HepG2 (cell line): Measurements from ENCODE around the gene LMOD1. TPM values are rescaled to one million over a fixed set of nuclear protein-coding genes. Genes with fewer than 3 reads are reported as not detected.

Experiments used
- ADNP ChIP-seq: sonication (generic); formaldehyde crosslinking; IDR thresholded peaks from 2 replicates; pipeline ENCODE4 v1.4.0; 2020; ENCODE audit warnings: missing genetic modification reagents
- KLF12 ChIP-seq: sonication (generic); formaldehyde crosslinking; IDR thresholded peaks from 2 replicates; pipeline ENCODE4 v1.4.0; 2020; ENCODE audit warnings: missing genetic modification reagents, borderline replicate concordance
- MED1 ChIP-seq: sonication (generic); formaldehyde crosslinking; IDR thresholded peaks from 2 replicates; pipeline ENCODE4 v1.4.0; 2020; ENCODE audit warnings: missing genetic modification reagents
- NR2F1 ChIP-seq, 2 experiments: fragments of 450-650 bp in 1 of 2; formaldehyde crosslinking in 1 of 2; IDR thresholded peaks; 2 replicates each; pipeline versions ENCODE4 v1.5.0 to v1.6.1; 2016 to 2020; ENCODE audit warnings: mild to moderate bottlenecking in 1 of 2, missing compliant biosample characterization in 1 of 2, missing genetic modification reagents in 1 of 2, moderate library complexity in 1 of 2
- PAWR ChIP-seq: sonication (generic); formaldehyde crosslinking; IDR thresholded peaks from 2 replicates; pipeline ENCODE4 v1.4.0; 2020; ENCODE audit warnings: missing genetic modification reagents, mild to moderate bottlenecking, borderline replicate concordance
- TP53 ChIP-seq: sonication (generic); formaldehyde crosslinking; conservative IDR thresholded peaks from 2 replicates; pipeline ENCODE4 v1.4.0; 2020; ENCODE audit warnings: missing genetic modification reagents
- ZNF160 ChIP-seq: sonication (generic); formaldehyde crosslinking; IDR thresholded peaks from 2 replicates; pipeline ENCODE4 v1.8.0; 2022; ENCODE audit warnings: mild to moderate bottlenecking, inconsistent platforms, missing genetic modification reagents
- ZNF205 ChIP-seq: IDR thresholded peaks from 2 replicates; pipeline ENCODE4 v1.6.1; 2018; ENCODE audit warnings: missing biosample characterization, missing genetic modification reagents
- ZNF235 ChIP-seq: sonication (generic); formaldehyde crosslinking; IDR thresholded peaks from 2 replicates; pipeline ENCODE4 v1.8.1; 2023; ENCODE audit warnings: mild to moderate bottlenecking, missing genetic modification reagents, borderline replicate concordance
- ZNF274 ChIP-seq: sonication (generic); formaldehyde crosslinking; IDR thresholded peaks from 2 replicates; pipeline ENCODE4 v1.5.1; 2020; ENCODE audit warnings: mild to moderate bottlenecking, missing genetic modification reagents
- ZNF383 ChIP-seq: sonication (generic); formaldehyde crosslinking; IDR thresholded peaks from 2 replicates; pipeline ENCODE4 v1.4.0; 2020; ENCODE audit warnings: missing genetic modification reagents, mild to moderate bottlenecking, borderline replicate concordance
- ZNF839 ChIP-seq: sonication (generic); formaldehyde crosslinking; IDR thresholded peaks from 2 replicates; pipeline ENCODE4 v1.4.0; 2020; ENCODE audit warnings: missing genetic modification reagents, mild to moderate bottlenecking, borderline replicate concordance
- polyA plus RNA-seq, 8 experiments: library from polyadenylated mRNA; depleted of rRNA in 3 of 8; stranded (reverse) in 7 of 8; unstranded in 1 of 8; fragments of >200 nt; fragmentation: Illumina TruSeq in 4 of 8; extraction: Trizol in 4 of 8; gene quantifications; 2 replicates each; pipeline versions ENCODE4 v1.2.1 to v1.2.3, GENCODE V29; 2011 to 2016; ENCODE audit warnings: low read depth in 4 of 8, missing spikeins in 1 of 8, mixed read lengths in 1 of 8; ENCODE audit not compliant: insufficient read depth in 1 of 8
- total RNA-seq, 5 experiments: library from RNA; depleted of rRNA; stranded (reverse); fragments of >200 nt; fragmentation: Illumina TruSeq; extraction: Trizol; gene quantifications; 2 replicates each; pipeline ENCODE4 v1.2.3, GENCODE V29; 2016; ENCODE audit warnings: low read depth in 1 of 5
- TF ChIP-seq, protein P1 (sequence below): sonication (generic); formaldehyde crosslinking; IDR thresholded peaks from 2 replicates; pipeline ENCODE4 v1.5.0; 2020; ENCODE audit warnings: missing genetic modification reagents, mild to moderate bottlenecking, borderline replicate concordance
- TF ChIP-seq, protein P2 (sequence below): sonication (generic); formaldehyde crosslinking; IDR thresholded peaks from 2 replicates; pipeline ENCODE4 v1.9.0; 2022; ENCODE audit warnings: missing genetic modification reagents, mild to moderate bottlenecking, borderline replicate concordance
- TF ChIP-seq, protein P3 (sequence below), 2 experiments: sonication (generic) in 1 of 2; formaldehyde crosslinking in 1 of 2; IDR thresholded peaks; 2 replicates each; pipeline versions ENCODE4 v1.5.1 to v1.6.1; 2011 to 2020; ENCODE audit warnings: borderline replicate concordance in 1 of 2, low read depth in 1 of 2, low read length in 1 of 2, mild to moderate bottlenecking in 1 of 2, missing genetic modification reagents in 1 of 2, moderate library complexity in 1 of 2
- TF ChIP-seq, protein P4 (sequence below): sonication (generic); formaldehyde crosslinking; IDR thresholded peaks from 2 replicates; pipeline ENCODE4 v1.5.1; 2020; ENCODE audit warnings: missing genetic modification reagents, mild to moderate bottlenecking, borderline replicate concordance
- TF ChIP-seq, protein P5 (sequence below): sonication (generic); formaldehyde crosslinking; IDR thresholded peaks from 2 replicates; pipeline ENCODE4 v1.5.1; 2020; ENCODE audit warnings: missing genetic modification reagents, mild to moderate bottlenecking, borderline replicate concordance
- TF ChIP-seq, protein P6 (sequence below): sonication (generic); formaldehyde crosslinking; IDR thresholded peaks from 2 replicates; pipeline ENCODE4 v1.8.1; 2023; ENCODE audit warnings: mild to moderate bottlenecking, missing genetic modification reagents

The LMOD1 gene
- total and polyA plus RNA-seq, 2 of the 13 experiments (the other 11 are each of a cell fraction or from before 2014, with no cell fraction given) = not detected

DNA sequence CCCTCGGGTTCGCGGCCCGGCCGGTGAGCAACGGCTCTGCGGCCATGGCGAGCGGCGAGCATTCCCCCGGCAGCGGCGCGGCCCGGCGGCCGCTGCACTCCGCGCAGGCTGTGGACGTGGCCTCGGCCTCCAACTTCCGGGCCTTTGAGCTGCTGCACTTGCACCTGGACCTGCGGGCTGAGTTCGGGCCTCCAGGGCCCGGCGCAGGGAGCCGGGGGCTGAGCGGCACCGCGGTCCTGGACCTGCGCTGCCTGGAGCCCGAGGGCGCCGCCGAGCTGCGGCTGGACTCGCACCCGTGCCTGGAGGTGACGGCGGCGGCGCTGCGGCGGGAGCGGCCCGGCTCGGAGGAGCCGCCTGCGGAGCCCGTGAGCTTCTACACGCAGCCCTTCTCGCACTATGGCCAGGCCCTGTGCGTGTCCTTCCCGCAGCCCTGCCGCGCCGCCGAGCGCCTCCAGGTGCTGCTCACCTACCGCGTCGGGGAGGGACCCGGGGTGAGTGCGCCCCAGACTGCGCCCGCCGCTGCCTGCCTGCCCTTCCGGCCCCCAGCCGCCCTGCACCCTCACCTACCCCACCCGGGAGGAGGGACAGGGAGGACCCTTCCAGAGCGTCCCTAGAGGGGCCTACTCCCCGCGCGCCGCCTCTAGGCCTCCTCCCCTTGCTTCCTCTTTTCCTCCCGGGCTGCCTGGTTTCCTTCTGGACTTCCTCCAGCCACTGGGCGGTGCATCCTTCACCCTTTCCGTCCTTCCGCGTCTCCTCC lies 36.5 kb upstream of the LMOD1 start, which contains the start of gene RNPEP (continued):
- TF ChIP-seq ZNF205 (CRISPR knock-in tag) (no peak), KLF12 (CRISPR knock-in tag) (0 out of 2 replicates have a peak, but pooled peaks have one; percentile 36), ZNF383 (CRISPR knock-in tag) (no peak), TP53 (CRISPR knock-in tag) (no peak), ZNF160 (CRISPR knock-in tag) (0 out of 2 replicates have a peak, but pooled peaks have one; percentile 19), NR2F1 (CRISPR knock-in tag; IDR thresholded peaks at IDR 0.05) (no peak), ADNP (no peak), MED1 (CRISPR knock-in tag) (peak; percentile 24), ZNF839 (CRISPR knock-in tag) (peak; percentile 58; the same call in 1 of the 2 replicates), PAWR (CRISPR knock-in tag) (no peak), ZNF235 (peak; percentile 85; the same call in 1 of the 2 replicates), ZNF274 (peak; percentile 70)
- TF ChIP-seq, protein P1, sequence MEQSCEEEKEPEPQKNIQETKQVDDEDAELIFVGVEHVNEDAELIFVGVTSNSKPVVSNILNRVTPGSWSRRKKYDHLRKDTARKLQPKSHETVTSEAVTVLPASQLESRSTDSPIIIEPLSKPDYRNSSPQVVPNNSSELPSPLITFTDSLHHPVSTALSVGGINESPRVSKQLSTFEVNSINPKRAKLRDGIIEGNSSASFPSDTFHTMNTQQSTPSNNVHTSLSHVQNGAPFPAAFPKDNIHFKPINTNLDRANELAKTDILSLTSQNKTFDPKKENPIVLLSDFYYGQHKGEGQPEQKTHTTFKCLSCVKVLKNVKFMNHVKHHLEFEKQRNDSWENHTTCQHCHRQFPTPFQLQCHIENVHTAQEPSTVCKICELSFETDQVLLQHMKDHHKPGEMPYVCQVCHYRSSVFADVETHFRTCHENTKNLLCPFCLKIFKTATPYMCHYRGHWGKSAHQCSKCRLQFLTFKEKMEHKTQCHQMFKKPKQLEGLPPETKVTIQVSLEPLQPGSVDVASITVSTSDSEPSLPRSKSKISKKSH (CRISPR knock-in tag) = peak; percentile 79; the same call in 1 of the 2 replicates
- TF ChIP-seq, protein P2, sequence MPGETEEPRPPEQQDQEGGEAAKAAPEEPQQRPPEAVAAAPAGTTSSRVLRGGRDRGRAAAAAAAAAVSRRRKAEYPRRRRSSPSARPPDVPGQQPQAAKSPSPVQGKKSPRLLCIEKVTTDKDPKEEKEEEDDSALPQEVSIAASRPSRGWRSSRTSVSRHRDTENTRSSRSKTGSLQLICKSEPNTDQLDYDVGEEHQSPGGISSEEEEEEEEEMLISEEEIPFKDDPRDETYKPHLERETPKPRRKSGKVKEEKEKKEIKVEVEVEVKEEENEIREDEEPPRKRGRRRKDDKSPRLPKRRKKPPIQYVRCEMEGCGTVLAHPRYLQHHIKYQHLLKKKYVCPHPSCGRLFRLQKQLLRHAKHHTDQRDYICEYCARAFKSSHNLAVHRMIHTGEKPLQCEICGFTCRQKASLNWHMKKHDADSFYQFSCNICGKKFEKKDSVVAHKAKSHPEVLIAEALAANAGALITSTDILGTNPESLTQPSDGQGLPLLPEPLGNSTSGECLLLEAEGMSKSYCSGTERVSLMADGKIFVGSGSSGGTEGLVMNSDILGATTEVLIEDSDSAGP = peak; percentile 88
- TF ChIP-seq, protein P3, sequence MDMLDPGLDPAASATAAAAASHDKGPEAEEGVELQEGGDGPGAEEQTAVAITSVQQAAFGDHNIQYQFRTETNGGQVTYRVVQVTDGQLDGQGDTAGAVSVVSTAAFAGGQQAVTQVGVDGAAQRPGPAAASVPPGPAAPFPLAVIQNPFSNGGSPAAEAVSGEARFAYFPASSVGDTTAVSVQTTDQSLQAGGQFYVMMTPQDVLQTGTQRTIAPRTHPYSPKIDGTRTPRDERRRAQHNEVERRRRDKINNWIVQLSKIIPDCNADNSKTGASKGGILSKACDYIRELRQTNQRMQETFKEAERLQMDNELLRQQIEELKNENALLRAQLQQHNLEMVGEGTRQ (IDR thresholded peaks at IDR 0.05; ENCODE audit: low read depth, low read length) = no peak
- TF ChIP-seq, protein P3 (CRISPR knock-in tag; IDR thresholded peaks at IDR 0.05; ENCODE audit: borderline replicate concordance) = no peak; the same call in 1 of the 2 replicates
- TF ChIP-seq, protein P4, sequence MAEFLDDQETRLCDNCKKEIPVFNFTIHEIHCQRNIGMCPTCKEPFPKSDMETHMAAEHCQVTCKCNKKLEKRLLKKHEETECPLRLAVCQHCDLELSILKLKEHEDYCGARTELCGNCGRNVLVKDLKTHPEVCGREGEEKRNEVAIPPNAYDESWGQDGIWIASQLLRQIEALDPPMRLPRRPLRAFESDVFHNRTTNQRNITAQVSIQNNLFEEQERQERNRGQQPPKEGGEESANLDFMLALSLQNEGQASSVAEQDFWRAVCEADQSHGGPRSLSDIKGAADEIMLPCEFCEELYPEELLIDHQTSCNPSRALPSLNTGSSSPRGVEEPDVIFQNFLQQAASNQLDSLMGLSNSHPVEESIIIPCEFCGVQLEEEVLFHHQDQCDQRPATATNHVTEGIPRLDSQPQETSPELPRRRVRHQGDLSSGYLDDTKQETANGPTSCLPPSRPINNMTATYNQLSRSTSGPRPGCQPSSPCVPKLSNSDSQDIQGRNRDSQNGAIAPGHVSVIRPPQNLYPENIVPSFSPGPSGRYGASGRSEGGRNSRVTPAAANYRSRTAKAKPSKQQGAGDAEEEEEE (CRISPR knock-in tag) = no peak
- TF ChIP-seq, protein P5, sequence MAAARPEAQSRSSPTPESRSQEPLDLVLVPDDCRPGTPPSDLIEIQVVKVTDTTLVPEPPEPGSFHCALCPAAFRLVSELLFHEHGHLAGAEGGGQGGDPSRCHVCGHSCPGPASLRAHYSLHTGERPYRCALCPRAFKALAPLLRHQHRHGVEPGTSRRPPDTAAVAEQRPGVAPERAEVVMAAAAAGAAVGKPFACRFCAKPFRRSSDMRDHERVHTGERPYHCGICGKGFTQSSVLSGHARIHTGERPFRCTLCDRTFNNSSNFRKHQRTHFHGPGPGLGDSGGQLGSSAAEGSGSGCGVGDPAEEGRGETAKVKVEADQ (CRISPR knock-in tag) = peak; percentile 17
- TF ChIP-seq, protein P6, sequence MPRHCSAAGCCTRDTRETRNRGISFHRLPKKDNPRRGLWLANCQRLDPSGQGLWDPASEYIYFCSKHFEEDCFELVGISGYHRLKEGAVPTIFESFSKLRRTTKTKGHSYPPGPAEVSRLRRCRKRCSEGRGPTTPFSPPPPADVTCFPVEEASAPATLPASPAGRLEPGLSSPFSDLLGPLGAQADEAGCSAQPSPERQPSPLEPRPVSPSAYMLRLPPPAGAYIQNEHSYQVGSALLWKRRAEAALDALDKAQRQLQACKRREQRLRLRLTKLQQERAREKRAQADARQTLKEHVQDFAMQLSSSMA (CRISPR knock-in tag) = no peak; the same call in 1 of the 2 replicates
